Measurements from ENCODE around the gene CDC42BPB.

Gene CDC42BPB

GRCh38 chr14:102984336-102985102 lies 72.8 kb downstream of the CDC42BPB start:
- Histone ChIP-seq H3F3A (ENCODE audit: control insufficient read depth, insufficient read depth) (no peaks in the 10 kb centered on the region), H3K27me3 (ENCODE audit: control insufficient read depth, low read length) (no peaks in the 10 kb centered on the region), H3K9me3 (ENCODE audit: control insufficient read depth, insufficient read depth, low read length) (0 out of 2 replicates have a peak, but pooled peaks cover 10% of the 10 kb centered on the region), H3K79me2 (ENCODE audit: control insufficient read depth, low read length) (no peaks in the 10 kb centered on the region), H3K9me2 (replicated peaks; ENCODE audit: control insufficient read depth, low read length) (no peaks in the 10 kb centered on the region), H4K20me1 (ENCODE audit: control insufficient read depth, insufficient read depth, low read depth, low read length) (no peaks in the 10 kb centered on the region), H3K36me3 (ENCODE audit: control insufficient read depth, low read length) (no peaks in the 10 kb centered on the region), H3K4me3 (ENCODE audit: low read length) (no peak overlapping the region), H3K4me2 (ENCODE audit: low read length) (no peak overlapping the region), H3K4me1 (ENCODE audit: control insufficient read depth, low read length) (no peaks in the 10 kb centered on the region), H3K27ac (ENCODE audit: low read depth, low read length) (no peak overlapping the region)
- TF ChIP-seq EZH2phosphoT487 (IDR thresholded peaks at IDR 0.05; ENCODE audit: borderline replicate concordance, low read length) (no peak), CTCF (IDR thresholded peaks at IDR 0.05; ENCODE audit: low read depth, low read length, poor library complexity, severe bottlenecking) (no peak)

GRCh38 chr14:102983496-102983895 lies 73.9 kb downstream of the CDC42BPB start:
- Histone ChIP-seq H3K36me3 (ENCODE audit: control insufficient read depth, low read length) (no peaks in the 10 kb centered on the region), H3F3A (ENCODE audit: control insufficient read depth, insufficient read depth) (no peaks in the 10 kb centered on the region), H3K27me3 (ENCODE audit: control insufficient read depth, low read length) (no peaks in the 10 kb centered on the region), H4K20me1 (ENCODE audit: control insufficient read depth, insufficient read depth, low read depth, low read length) (no peaks in the 10 kb centered on the region), H3K79me2 (ENCODE audit: control insufficient read depth, low read length) (no peaks in the 10 kb centered on the region), H3K9me3 (ENCODE audit: control insufficient read depth, insufficient read depth, low read length) (0 out of 2 replicates have a peak, but pooled peaks cover 10% of the 10 kb centered on the region), H3K4me2 (ENCODE audit: low read length) (no peak overlapping the region), H3K9me2 (replicated peaks; ENCODE audit: control insufficient read depth, low read length) (no peaks in the 10 kb centered on the region), H3K27ac (ENCODE audit: low read depth, low read length) (no peak overlapping the region), H3K4me3 (ENCODE audit: low read length) (no peak overlapping the region), H3K4me1 (ENCODE audit: control insufficient read depth, low read length) (no peaks in the 10 kb centered on the region)
- TF ChIP-seq CTCF (IDR thresholded peaks at IDR 0.05; ENCODE audit: low read depth, low read length, poor library complexity, severe bottlenecking) = no peak
- TF ChIP-seq EZH2phosphoT487 (IDR thresholded peaks at IDR 0.05; ENCODE audit: borderline replicate concordance, low read length) = no peak

GRCh38 chr14:102982852-102983470 lies 74.4 kb downstream of the CDC42BPB start:
- TF ChIP-seq EZH2phosphoT487 (IDR thresholded peaks at IDR 0.05; ENCODE audit: borderline replicate concordance, low read length) (no peak), CTCF (IDR thresholded peaks at IDR 0.05; ENCODE audit: low read depth, low read length, poor library complexity, severe bottlenecking) (peak; percentile 44)
- no peaks in the 10 kb centered on the region for H3F3A ChIP-seq (ENCODE audit: control insufficient read depth, insufficient read depth)
- H3K79me2 ChIP-seq (ENCODE audit: control insufficient read depth, low read length) = no peaks in the 10 kb centered on the region
- no peak overlapping the region for H3K4me3 ChIP-seq (ENCODE audit: low read length)
- H3K4me1 ChIP-seq (ENCODE audit: control insufficient read depth, low read length) = no peaks in the 10 kb centered on the region
- H3K36me3 ChIP-seq (ENCODE audit: control insufficient read depth, low read length) = no peaks in the 10 kb centered on the region
- no peak overlapping the region for H3K27ac ChIP-seq (ENCODE audit: low read depth, low read length)
- no peak overlapping the region for H3K4me2 ChIP-seq (ENCODE audit: low read length)
- H3K27me3 ChIP-seq (ENCODE audit: control insufficient read depth, low read length) = no peaks in the 10 kb centered on the region
- no peaks in the 10 kb centered on the region for H3K9me2 ChIP-seq (replicated peaks; ENCODE audit: control insufficient read depth, low read length)
- no peaks in the 10 kb centered on the region for H4K20me1 ChIP-seq (ENCODE audit: control insufficient read depth, insufficient read depth, low read depth, low read length)
- 0 out of 2 replicates have a peak, but pooled peaks cover 9% of the 10 kb centered on the region for H3K9me3 ChIP-seq (ENCODE audit: control insufficient read depth, insufficient read depth, low read length)

All from DOHH2 (cell line).